Thyroid gland (tissue), 4 donors: Measurements from ENCODE around the gene KCP. TPM values are rescaled to one million over a fixed set of nuclear protein-coding genes. Genes with fewer than 3 reads are reported as not detected.

Experiments
- DNase-seq, 2 donors: peaks; one replicate each; pipeline ENCODE4 v3.0.0-alpha.2; 2019
- H3K27ac ChIP-seq, 3 donors: fragments of 200-600 bp; sonication (generic); 1 replicate in 2 of 3; 2 replicates in 1 of 3; pipeline ENCODE4 v1.5.1; 2016 to 2019; ENCODE audit warnings: mild to moderate bottlenecking in 1 of 3, moderate library complexity in 1 of 3
- H3K27me3 ChIP-seq: fragments of 200-600 bp; sonication (generic); one replicate; pipeline ENCODE4 v1.5.1; 2019
- H3K36me3 ChIP-seq, 2 donors: fragments of 200-600 bp; sonication (generic); one replicate each; pipeline ENCODE4 v1.5.1; 2016 to 2019
- H3K4me1 ChIP-seq, 2 donors: fragments of 200-600 bp; sonication (generic); one replicate each; pipeline ENCODE4 v1.5.1; 2017 to 2019
- H3K4me3 ChIP-seq, 3 donors: fragments of 200-600 bp; sonication (generic); replicated peaks in 1 of 3; 1 replicate in 2 of 3; 2 replicates in 1 of 3; pipeline ENCODE4 v1.5.1; 2016; ENCODE audit warnings: mild to moderate bottlenecking in 1 of 3
- H3K9me3 ChIP-seq: fragments of 200-600 bp; sonication (generic); one replicate; pipeline ENCODE4 v1.5.1; 2017
- CTCF ChIP-seq, 6 experiments: fragments of 200-600 bp in 3 of 6; fragments of 450-650 bp in 3 of 6; sonication (generic) in 3 of 6; IDR thresholded peaks; one replicate each; pipeline ENCODE4 v1.5.1; 2016 to 2019; ENCODE audit warnings: antibody characterized with exemption in 6 of 6, mild to moderate bottlenecking in 2 of 6, inconsistent platforms in 1 of 6, moderate library complexity in 1 of 6
- POLR2A ChIP-seq, 2 donors: fragments of 450-650 bp; IDR thresholded peaks; one replicate each; pipeline ENCODE4 v1.6.1; 2017; ENCODE audit warnings: antibody characterized with exemption in 2 of 2, mild to moderate bottlenecking in 2 of 2, moderate library complexity in 1 of 2
- WGBS, 2 donors: methylation state at CpG; one replicate each; pipeline ENCODE4 v1.1.5; 2017; 5-methylcytosine and 5-hydroxymethylcytosine counted together
- intact Hi-C: fragments of 100-400 bp; cut with DNase I; formaldehyde crosslinking; loops from one replicate; pipeline ENCODE4 v1.15.1; 2023
- total RNA-seq, 4 donors: library from RNA; depleted of rRNA; stranded (reverse); fragments of >200 nt; gene quantifications; one replicate each; pipeline ENCODE4 v1.2.3, GENCODE V29; 2016

The KCP gene
- total RNA-seq, 4 donors from 2014 or later: 0.27 to 0.93 (median 0.61) TPM

GRCh38 chr7:128856001-128856718 lies 54.3 kb downstream of the KCP start:
- no peak for TF ChIP-seq POLR2A (IDR thresholded peaks at IDR 0.05)
- TF ChIP-seq CTCF (IDR thresholded peaks at IDR 0.05): no peak
- Histone ChIP-seq H3K27ac (no peak overlapping the region), H3K4me3 (no peak overlapping the region), H3K9me3 (no peaks in the 10 kb centered on the region), H3K36me3 (no peaks in the 10 kb centered on the region), H3K4me1 (peaks cover 0 to 15% of the 10 kb centered on the region in 2 donors), H3K27me3 (no peaks in the 10 kb centered on the region)
- no peak for DNase-seq
- 86 to 95% methylated on average over 11 to 16 of the region's 17 CpGs for WGBS, 2 donors
- intact Hi-C loops: no loop called here

- 90 to 92% methylated on average over 3 of the region's 3 CpGs for WGBS, 2 donors
- TF ChIP-seq POLR2A (IDR thresholded peaks at IDR 0.05) (no peak), CTCF (IDR thresholded peaks at IDR 0.05) (no peak)
- no peak overlapping the region for H3K27ac ChIP-seq
- no peak overlapping the region for H3K4me3 ChIP-seq
- H3K27me3 ChIP-seq: no peaks in the 10 kb centered on the region
- H3K9me3 ChIP-seq: no peaks in the 10 kb centered on the region
- no peak for DNase-seq
- H3K36me3 ChIP-seq: no peaks in the 10 kb centered on the region
- intact Hi-C loops: no loop called here
- peaks cover 0 to 15% of the 10 kb centered on the region in 2 donors for H3K4me1 ChIP-seq
Observed at GRCh38 chr7:128855559-128855958, 55.0 kb downstream of the KCP start.

GRCh38 chr7:128854396-128854795 lies 56.1 kb downstream of the KCP start:
- H3K4me1 ChIP-seq: peaks cover 0 to 7% of the 10 kb centered on the region in 2 donors
- H3K27me3 ChIP-seq: no peaks in the 10 kb centered on the region
- no peak overlapping the region for H3K27ac ChIP-seq
- TF ChIP-seq CTCF (IDR thresholded peaks at IDR 0.05) (no peak), POLR2A (IDR thresholded peaks at IDR 0.05) (no peak)
- H3K4me3 ChIP-seq: no peak overlapping the region
- intact Hi-C loops: no loop called here
- no peaks in the 10 kb centered on the region for H3K9me3 ChIP-seq
- 94 to 97% methylated on average over 19 to 21 of the region's 21 CpGs for WGBS, 2 donors
- DNase-seq: no peak
- H3K36me3 ChIP-seq: no peaks in the 10 kb centered on the region

- 91 to 94% methylated on average over 3 to 15 of the region's 23 CpGs for WGBS, 2 donors
- H3K4me1 ChIP-seq: peaks cover 0 to 1% of the 10 kb centered on the region in 2 donors
- no peak for TF ChIP-seq POLR2A (IDR thresholded peaks at IDR 0.05)
- TF ChIP-seq CTCF (IDR thresholded peaks at IDR 0.05): no peak
- no peaks in the 10 kb centered on the region for H3K36me3 ChIP-seq
- intact Hi-C loops: no loop called here
- no peak overlapping the region for H3K27ac ChIP-seq
- H3K9me3 ChIP-seq: no peaks in the 10 kb centered on the region
- H3K4me3 ChIP-seq: no peak overlapping the region
- no peak for DNase-seq
- no peaks in the 10 kb centered on the region for H3K27me3 ChIP-seq
Observed at GRCh38 chr7:128853799-128854198, 56.7 kb downstream of the KCP start.

GRCh38 chr7:128852537-128853254 lies 57.8 kb downstream of the KCP start:
- Histone ChIP-seq H3K4me3 (no peak overlapping the region), H3K9me3 (no peaks in the 10 kb centered on the region), H3K27me3 (no peaks in the 10 kb centered on the region), H3K27ac (no peak overlapping the region), H3K36me3 (no peaks in the 10 kb centered on the region), H3K4me1 (no peaks in the 10 kb centered on the region)
- no peak for DNase-seq
- intact Hi-C loops: no loop called here
- no peak for TF ChIP-seq POLR2A (IDR thresholded peaks at IDR 0.05)
- TF ChIP-seq CTCF (IDR thresholded peaks at IDR 0.05): no peak
- 85 to 91% methylated on average over 16 to 28 of the region's 28 CpGs for WGBS, 2 donors
